K562 (cell line): ENCODE data around the gene SLC35E1. TPM values are rescaled to one million over a fixed set of nuclear protein-coding genes. Genes with fewer than 3 reads are reported as not detected.

Experiments used
- BCOR ChIP-seq: fragments of 450-650 bp; IDR thresholded peaks from 2 replicates; pipeline ENCODE4 v1.6.1; 2016
- E2F6 ChIP-seq, 2 experiments: IDR thresholded peaks; 2 replicates each; pipeline ENCODE4 v1.6.1; 2011; ENCODE audit warnings: borderline replicate concordance in 1 of 2, control low read depth in 1 of 2, low read depth in 1 of 2, low read length in 1 of 2, mild to moderate bottlenecking in 1 of 2, mixed read lengths in 1 of 2, moderate library complexity in 1 of 2; ENCODE audit not compliant: insufficient read depth in 1 of 2, insufficient read length in 1 of 2, poor library complexity in 1 of 2, severe bottlenecking in 1 of 2; ENCODE audit errors: extremely low read depth in 1 of 2
- ELF4 ChIP-seq: fragments of 450-650 bp; formaldehyde crosslinking; IDR thresholded peaks from 2 replicates; pipeline ENCODE4 v1.4.0; 2022; ENCODE audit warnings: missing genetic modification characterization
- MTA2 ChIP-seq: fragments of 450-650 bp; IDR thresholded peaks from 2 replicates; pipeline ENCODE4 v1.6.1; 2016; ENCODE audit warnings: low read depth
- RBM34 ChIP-seq: fragments of 200-400 bp; formaldehyde crosslinking; IDR thresholded peaks from 2 replicates; pipeline ENCODE4 v1.6.1; 2018; ENCODE audit warnings: low read length, borderline replicate concordance; ENCODE audit not compliant: insufficient read depth
- RREB1 ChIP-seq: fragments of 250-450 bp; sonication (Bioruptor Pico); IDR thresholded peaks from 2 replicates; pipeline ENCODE4 v1.4.0; 2020
- SAP30 ChIP-seq: fragments of 200-600 bp; sonication (generic); IDR thresholded peaks from 2 replicates; pipeline ENCODE4 v1.6.1; 2012; ENCODE audit warnings: borderline replicate concordance, low read depth, mild to moderate bottlenecking, moderate library complexity, low read length, control low read depth, inconsistent platforms; ENCODE audit not compliant: insufficient read depth, poor library complexity, severe bottlenecking
- ZBTB1 ChIP-seq: sonication (generic); formaldehyde crosslinking; IDR thresholded peaks from 2 replicates; pipeline ENCODE4 v1.8.1; 2023; ENCODE audit warnings: missing genetic modification reagents, low read depth, mild to moderate bottlenecking, borderline replicate concordance
- ZNF174 ChIP-seq: fragments of 250-450 bp; sonication (Bioruptor Pico); IDR thresholded peaks from 2 replicates; pipeline ENCODE4 v1.4.0; 2020; ENCODE audit warnings: mild to moderate bottlenecking
- polyA plus RNA-seq, 8 experiments: library from polyadenylated mRNA; depleted of rRNA in 4 of 8; stranded (reverse) in 5 of 8; unstranded in 3 of 8; fragments of >200 nt; fragmentation: Nextera tagmentation in 2 of 8; fragmentation: Illumina TruSeq in 1 of 8; extraction: Ambion mirVana in 2 of 8; extraction: Trizol in 1 of 8; gene quantifications; 2 replicates each; pipeline versions ENCODE4 v1.2.1 to v1.2.3, GENCODE V29; 2011 to 2014; ENCODE audit warnings: inconsistent platforms in 1 of 8, missing spikeins in 1 of 8
- total RNA-seq, 7 experiments: library from RNA; depleted of rRNA in 6 of 7; stranded (reverse); fragments of >200 nt in 6 of 7; fragmentation: Illumina TruSeq in 2 of 7; extraction: Trizol in 2 of 7; gene quantifications; 2 replicates each; pipeline versions ENCODE4 v1.2.1 to v1.2.3, GENCODE V29; 2011 to 2021; ENCODE audit warnings: low replicate concordance in 1 of 7

SLC35E1 gene
- total and polyA plus RNA-seq, 9 of the 15 experiments (the other 6 are each of a cell fraction or from before 2014, with no cell fraction given): 15.0 to 40.1 (median 25.7) TPM

GRCh38 chr19:16584248-16585093 lies 12.3 kb upstream of the SLC35E1 start (continued):
- TF ChIP-seq ELF4 (CRISPR knock-in tag) (peak; percentile 13; the same call in 1 of the 2 replicates), ZNF174 (CRISPR knock-in tag) (no peak), RBM34 (no peak), BCOR (no peak), RREB1 (CRISPR knock-in tag) (no peak), SAP30 (no peak), ZBTB1 (CRISPR knock-in tag) (no peak), E2F6 (IDR thresholded peaks at IDR 0.05; ENCODE audit: borderline replicate concordance in 1 of 2, extremely low read depth in 1 of 2, insufficient read depth in 1 of 2, insufficient read length in 1 of 2, low read depth in 1 of 2, low read length in 1 of 2, poor library complexity in 1 of 2, severe bottlenecking in 1 of 2) (peak; percentile 31 to 70), MTA2 (no peak)
